MM.1S (cell line): ENCODE results near the gene RELA.
"Not testable (repeated sequence)": the region's sequence is repeated elsewhere in the genome, so short reads cannot be mapped to it uniquely, and the experiment has no call there.

Experiments used
- CTCF ChIP-seq: fragments of 300-600 bp; sonication (generic); IDR thresholded peaks from 2 replicates; pipeline ENCODE4 v1.5.1; 2016; ENCODE audit warnings: antibody characterized with exemption, low read length, mixed read lengths
- EZH2 ChIP-seq: fragments of 300-600 bp; sonication (generic); optimal IDR thresholded peaks from 2 replicates; pipeline ENCODE3; 2017; ENCODE audit warnings: low read depth, mild to moderate bottlenecking, antibody characterized with exemption, low read length, mixed read lengths

GRCh38 chr11:65707002-65707401 is 44.3 kb upstream of the RELA start:
- not testable (repeated sequence) for TF ChIP-seq EZH2, CTCF
